Activated T-helper 17 cell treated with anti-CD3 and anti-CD28 coated beads, Interleukin-2, amount 50 U/mL, for 72 hours (primary cell): ENCODE data around the gene MTMR6. TPM values are rescaled to one million over a fixed set of nuclear protein-coding genes. Genes with fewer than 3 reads are reported as not detected.
A peak's percentile ranks its signal among the peaks of the same experiment; 100 is the strongest.

ENCODE experiments used
- ATAC-seq: fragments of 150-1000 bp; cut with Tn5 transposase; replicated peaks from 2 replicates; pipeline ENCODE4 v1.10.0; 2021; ENCODE audit warnings: mild to moderate bottlenecking, moderate library complexity
- H3K27ac Mint-ChIP-seq: one replicate; pipeline ENCODE4 v1.8.0; 2022; ENCODE audit warnings: mixed read lengths
- H3K27me3 Mint-ChIP-seq: one replicate; pipeline ENCODE4 v1.8.0; 2022; ENCODE audit warnings: mixed read lengths
- H3K36me3 Mint-ChIP-seq: one replicate; pipeline ENCODE4 v1.8.0; 2022; ENCODE audit warnings: low read depth, mild to moderate bottlenecking, mixed read lengths
- H3K4me1 Mint-ChIP-seq: one replicate; pipeline ENCODE4 v1.8.0; 2022; ENCODE audit warnings: mixed read lengths
- H3K4me3 Mint-ChIP-seq: one replicate; pipeline ENCODE4 v1.8.0; 2022; ENCODE audit warnings: mild to moderate bottlenecking, mixed read lengths
- H3K9me3 Mint-ChIP-seq: one replicate; pipeline ENCODE4 v1.8.0; 2022; ENCODE audit warnings: mixed read lengths
- total RNA-seq, 2 donors: library from RNA; stranded (reverse); gene quantifications; one replicate each; pipeline ENCODE4 v1.2.3, GENCODE V29; 2022

MTMR6 gene
- total RNA-seq, 2 donors from 2014 or later: 10.7 to 20.4 TPM

- Mint-ChIP-seq H3K36me3 (peaks cover 82% of the 10 kb centered on the region), H3K9me3 (no peaks in the 10 kb centered on the region)
- ATAC-seq: no peak
These were observed 38.2 kb downstream of the MTMR6 start for GRCh38 chr13:25249001-25249543.

DNA sequence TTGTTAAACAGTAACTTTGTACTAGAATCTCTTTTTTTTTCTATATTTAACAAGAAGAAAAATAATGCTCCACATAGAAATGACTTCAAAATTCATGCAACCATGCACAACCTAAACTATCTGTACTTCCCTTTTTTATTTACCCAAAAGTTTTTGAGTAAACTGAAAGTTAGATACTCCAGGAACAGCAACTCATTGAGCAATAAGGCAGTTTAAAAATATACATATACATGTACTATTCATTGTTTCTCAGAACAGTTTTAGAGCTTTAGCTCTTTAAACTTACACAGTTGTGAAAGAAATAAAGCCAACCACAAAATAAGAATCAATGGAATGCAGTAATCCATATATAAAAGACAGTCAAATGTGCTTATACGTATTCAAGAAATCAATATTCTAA is 39.2 kb downstream of the MTMR6 start:
- Mint-ChIP-seq H3K36me3 (peaks cover 72% of the 10 kb centered on the region), H3K4me3 (no peak overlapping the region), H3K4me1 (no peaks in the 10 kb centered on the region), H3K9me3 (no peaks in the 10 kb centered on the region), H3K27me3 (no peaks in the 10 kb centered on the region), H3K27ac (no peak overlapping the region)
- ATAC-seq: no peak

More at GRCh38 chr13:25249001-25249543, 38.2 kb downstream of the MTMR6 start:
- no peak overlapping the region for H3K4me3 Mint-ChIP-seq
- H3K27me3 Mint-ChIP-seq: no peaks in the 10 kb centered on the region
- no peaks in the 10 kb centered on the region for H3K4me1 Mint-ChIP-seq
- no peak overlapping the region for H3K27ac Mint-ChIP-seq

- no peak overlapping the region for H3K4me3 Mint-ChIP-seq
- no peak for ATAC-seq
- H3K27me3 Mint-ChIP-seq: no peaks in the 10 kb centered on the region
- H3K36me3 Mint-ChIP-seq: peaks cover 65% of the 10 kb centered on the region
- no peaks in the 10 kb centered on the region for H3K9me3 Mint-ChIP-seq
- no peaks in the 10 kb centered on the region for H3K4me1 Mint-ChIP-seq
- no peak overlapping the region for H3K27ac Mint-ChIP-seq
These were observed 39.9 kb downstream of the MTMR6 start for GRCh38 chr13:25247360-25247759.

GRCh38 chr13:25244123-25244522 is 43.2 kb downstream of the MTMR6 start:
- H3K27ac Mint-ChIP-seq: no peak overlapping the region
- H3K4me3 Mint-ChIP-seq: no peak overlapping the region
- no peaks in the 10 kb centered on the region for H3K27me3 Mint-ChIP-seq
- ATAC-seq: no peak
- H3K36me3 Mint-ChIP-seq: peaks cover 34% of the 10 kb centered on the region
- H3K4me1 Mint-ChIP-seq: no peaks in the 10 kb centered on the region
- H3K9me3 Mint-ChIP-seq: no peaks in the 10 kb centered on the region

DNA sequence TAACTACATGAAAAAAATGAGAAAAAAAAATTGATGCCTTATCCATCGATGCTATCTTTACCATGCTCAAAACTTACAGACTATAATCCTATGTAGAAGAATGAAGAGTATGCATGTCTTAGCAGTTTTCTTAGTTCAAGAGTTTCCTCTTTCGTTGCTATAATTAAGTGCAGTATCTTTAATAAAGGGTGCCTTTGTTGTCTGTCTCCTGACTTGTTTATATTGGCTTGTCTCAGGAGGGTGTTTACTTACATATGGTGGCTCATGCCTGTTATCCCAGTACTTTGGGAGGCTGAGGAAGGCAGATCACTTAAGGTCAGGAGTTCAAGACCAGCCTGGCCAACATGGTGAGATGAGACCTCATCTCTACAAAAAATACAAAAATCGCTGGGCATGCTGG is 44.3 kb downstream of the MTMR6 start:
- no peak overlapping the region for H3K27ac Mint-ChIP-seq
- no peaks in the 10 kb centered on the region for H3K4me1 Mint-ChIP-seq
- no peaks in the 10 kb centered on the region for H3K27me3 Mint-ChIP-seq
- peaks cover 24% of the 10 kb centered on the region for H3K36me3 Mint-ChIP-seq
- ATAC-seq: no peak
- no peak overlapping the region for H3K4me3 Mint-ChIP-seq
- H3K9me3 Mint-ChIP-seq: no peaks in the 10 kb centered on the region

GRCh38 chr13:25241007-25241406 is 46.3 kb downstream of the MTMR6 start:
- H3K36me3 Mint-ChIP-seq: peaks cover 10% of the 10 kb centered on the region
- H3K4me3 Mint-ChIP-seq: no peak overlapping the region
- no peak for ATAC-seq
- no peak overlapping the region for H3K27ac Mint-ChIP-seq
- no peaks in the 10 kb centered on the region for H3K27me3 Mint-ChIP-seq
- H3K4me1 Mint-ChIP-seq: no peaks in the 10 kb centered on the region
- no peaks in the 10 kb centered on the region for H3K9me3 Mint-ChIP-seq

DNA sequence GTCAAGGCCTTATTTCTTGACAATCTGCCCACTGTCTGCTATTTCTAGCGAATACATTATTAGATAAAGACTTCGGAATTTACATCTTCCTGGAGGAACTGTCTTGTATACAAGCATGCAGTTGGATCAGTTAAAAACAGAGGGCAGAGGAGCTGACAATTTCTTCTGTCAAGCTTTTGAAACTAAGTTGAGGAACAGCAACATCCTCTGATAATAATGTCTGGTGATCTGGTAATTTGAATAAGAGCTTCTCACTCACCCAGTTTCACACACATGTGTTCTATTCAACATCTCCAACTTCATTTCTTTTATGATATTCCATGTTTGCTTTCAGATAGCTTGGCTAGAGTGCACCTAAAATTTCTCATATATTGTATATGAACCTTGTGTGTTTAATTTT is 50.2 kb downstream of the MTMR6 start:
- Mint-ChIP-seq H3K36me3 (no peaks in the 10 kb centered on the region), H3K27me3 (no peaks in the 10 kb centered on the region), H3K4me1 (no peaks in the 10 kb centered on the region), H3K9me3 (no peaks in the 10 kb centered on the region), H3K27ac (peak overlapping the region; percentile 8), H3K4me3 (no peak overlapping the region)
- no peak for ATAC-seq

DNA sequence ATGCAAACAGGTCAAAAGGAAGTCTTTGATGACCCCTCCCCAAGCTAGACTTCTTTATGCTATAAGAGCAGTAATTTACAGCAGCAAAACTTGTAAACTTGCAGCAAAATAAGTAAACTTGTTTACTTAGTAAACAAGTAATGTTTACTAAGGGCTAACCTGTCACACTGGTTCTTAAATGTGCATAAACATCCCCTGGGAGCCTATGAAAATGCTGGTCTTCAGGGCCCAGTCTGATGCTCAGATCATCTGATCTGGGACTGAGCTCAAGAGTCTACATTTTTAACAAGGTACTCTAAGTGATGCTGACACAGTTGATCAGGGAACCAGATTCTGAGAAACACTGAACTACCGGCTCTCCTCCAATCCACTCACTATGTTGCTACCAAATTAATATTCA is 53.4 kb downstream of the MTMR6 start:
- Mint-ChIP-seq H3K27ac (no peak overlapping the region), H3K27me3 (peaks cover 3% of the 10 kb centered on the region), H3K4me1 (no peaks in the 10 kb centered on the region), H3K4me3 (no peak overlapping the region), H3K36me3 (no peaks in the 10 kb centered on the region), H3K9me3 (no peaks in the 10 kb centered on the region)
- ATAC-seq: no peak

GRCh38 chr13:25232937-25233515 is 54.3 kb downstream of the MTMR6 start:
- Mint-ChIP-seq H3K4me1 (no peaks in the 10 kb centered on the region), H3K9me3 (no peaks in the 10 kb centered on the region), H3K36me3 (no peaks in the 10 kb centered on the region), H3K27ac (no peak overlapping the region), H3K4me3 (no peak overlapping the region), H3K27me3 (peaks cover 3% of the 10 kb centered on the region)
- peak; percentile 43 for ATAC-seq

DNA sequence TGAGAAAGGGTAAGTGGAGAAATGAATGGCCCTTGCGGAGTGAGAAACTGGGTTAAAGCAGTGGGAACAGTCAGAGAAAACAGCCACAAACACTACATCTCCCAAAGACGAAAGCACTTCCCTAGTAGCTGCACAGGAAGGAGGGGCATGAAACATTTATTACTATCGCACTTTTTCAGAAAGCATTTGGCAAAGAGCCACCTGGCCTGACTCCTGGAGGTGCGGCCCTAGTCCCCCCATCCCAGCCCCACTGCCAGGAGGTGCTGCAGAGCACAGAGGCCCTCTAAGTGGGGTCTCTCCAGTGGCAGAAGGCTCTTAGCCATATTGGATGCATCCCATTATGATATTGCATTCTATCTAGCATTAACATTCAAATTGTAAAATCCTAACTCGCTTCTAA is 55.8 kb downstream of the MTMR6 start:
- Mint-ChIP-seq H3K36me3 (no peaks in the 10 kb centered on the region), H3K27ac (no peak overlapping the region), H3K4me1 (no peaks in the 10 kb centered on the region), H3K27me3 (peaks cover 3% of the 10 kb centered on the region), H3K4me3 (no peak overlapping the region), H3K9me3 (no peaks in the 10 kb centered on the region)
- no peak for ATAC-seq

DNA sequence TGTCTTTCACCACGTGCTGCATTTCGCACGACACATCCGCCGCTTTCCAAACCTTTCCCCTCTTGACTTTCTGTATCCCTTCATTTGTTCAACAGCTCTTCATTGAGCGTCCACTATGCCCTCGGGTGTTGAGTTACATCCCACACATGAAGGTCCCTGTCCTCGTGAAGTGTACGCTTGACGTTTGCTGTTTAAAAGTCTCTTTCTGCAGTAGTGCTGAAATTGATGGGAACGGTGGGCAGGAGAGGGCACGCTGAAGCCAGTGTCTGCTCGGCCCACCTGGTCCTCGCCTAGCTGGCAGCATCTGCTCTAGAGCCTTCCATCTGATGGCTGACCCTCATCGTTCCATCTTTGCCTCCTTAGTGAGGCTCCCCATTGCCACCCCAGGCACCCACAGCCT is 59.6 kb downstream of the MTMR6 start:
- H3K27ac Mint-ChIP-seq: no peak overlapping the region

DNA sequence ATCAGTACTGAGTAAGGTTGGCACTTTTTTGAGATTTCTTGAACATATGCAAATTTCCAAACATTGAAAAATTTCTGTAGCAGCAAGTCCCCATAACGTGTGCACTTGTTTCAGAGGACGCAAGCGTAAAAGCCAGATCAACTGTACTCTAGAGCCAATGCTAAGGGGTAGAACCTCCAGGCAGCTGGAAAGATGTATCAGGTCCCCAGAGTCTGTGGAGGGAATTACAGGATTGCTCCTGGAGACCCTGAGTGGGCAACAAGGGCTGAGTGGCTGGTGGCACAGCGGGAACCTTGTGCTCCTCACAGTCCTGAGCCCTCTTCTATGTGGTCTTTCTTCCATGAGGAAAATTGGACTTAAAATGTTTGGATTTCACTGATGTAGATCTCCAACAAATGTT is 61.3 kb downstream of the MTMR6 start:
- H3K4me3 Mint-ChIP-seq: no peak overlapping the region
- ATAC-seq: no peak
- H3K4me1 Mint-ChIP-seq: no peaks in the 10 kb centered on the region
- peaks cover 12% of the 10 kb centered on the region for H3K27me3 Mint-ChIP-seq
- H3K9me3 Mint-ChIP-seq: no peaks in the 10 kb centered on the region
- no peaks in the 10 kb centered on the region for H3K36me3 Mint-ChIP-seq
- no peak overlapping the region for H3K27ac Mint-ChIP-seq

More for the DNA sequence above, 59.6 kb downstream of the MTMR6 start:
- Mint-ChIP-seq H3K27me3 (peaks cover 11% of the 10 kb centered on the region), H3K9me3 (no peaks in the 10 kb centered on the region), H3K4me1 (no peaks in the 10 kb centered on the region), H3K36me3 (no peaks in the 10 kb centered on the region), H3K4me3 (no peak overlapping the region)
- ATAC-seq: no peak

DNA sequence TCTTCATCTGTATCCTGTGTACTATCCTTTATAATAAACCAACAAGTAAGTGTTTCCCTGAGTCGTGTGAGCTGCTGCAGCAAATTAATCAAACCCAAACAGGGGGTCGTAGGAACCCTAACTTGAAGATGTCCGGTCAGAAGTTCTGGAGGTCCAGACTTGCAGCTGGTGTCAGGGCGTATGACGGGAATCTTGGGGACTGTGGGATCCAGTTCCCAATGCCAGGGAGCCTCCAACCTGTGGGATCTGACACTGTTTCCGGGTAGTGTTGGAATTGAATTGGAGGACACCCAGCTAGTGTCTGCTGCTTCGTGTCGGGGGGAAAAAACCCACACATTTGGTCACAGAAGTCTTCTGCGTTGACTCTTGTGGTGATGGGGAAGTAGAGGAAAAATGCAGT is 63.1 kb downstream of the MTMR6 start:
- H3K27me3 Mint-ChIP-seq: peaks cover 9% of the 10 kb centered on the region
- no peak for ATAC-seq

GRCh38 chr13:25222740-25223139 is 64.5 kb downstream of the MTMR6 start:
- peaks cover 12% of the 10 kb centered on the region for H3K27me3 Mint-ChIP-seq
- no peak overlapping the region for H3K4me3 Mint-ChIP-seq
- no peak for ATAC-seq
- no peaks in the 10 kb centered on the region for H3K36me3 Mint-ChIP-seq
- H3K27ac Mint-ChIP-seq: no peak overlapping the region
- no peaks in the 10 kb centered on the region for H3K4me1 Mint-ChIP-seq
- H3K9me3 Mint-ChIP-seq: no peaks in the 10 kb centered on the region

More for the DNA sequence above, 63.1 kb downstream of the MTMR6 start:
- no peak overlapping the region for H3K4me3 Mint-ChIP-seq
- H3K27ac Mint-ChIP-seq: no peak overlapping the region
- no peaks in the 10 kb centered on the region for H3K4me1 Mint-ChIP-seq
- H3K9me3 Mint-ChIP-seq: no peaks in the 10 kb centered on the region
- no peaks in the 10 kb centered on the region for H3K36me3 Mint-ChIP-seq

GRCh38 chr13:25218019-25218418 is 69.3 kb downstream of the MTMR6 start:
- no peaks in the 10 kb centered on the region for H3K4me1 Mint-ChIP-seq
- no peak overlapping the region for H3K4me3 Mint-ChIP-seq
- H3K27ac Mint-ChIP-seq: no peak overlapping the region
- no peak for ATAC-seq
- peaks cover 9% of the 10 kb centered on the region for H3K27me3 Mint-ChIP-seq
- no peaks in the 10 kb centered on the region for H3K36me3 Mint-ChIP-seq
- H3K9me3 Mint-ChIP-seq: no peaks in the 10 kb centered on the region
